GM18508 (cell line): ENCODE results near the gene RAB26.
"Not testable (repeated sequence)": the region's sequence is repeated elsewhere in the genome, so short reads cannot be mapped to it uniquely, and the experiment has no call there.

Experiments used
- ATAC-seq: cut with Tn5 transposase; IDR thresholded peaks from one replicate; pipeline ENCODE4 v1.9.1; 2021; ENCODE audit warnings: moderate number of reproducible peaks; ENCODE audit not compliant: insufficient read depth, unreplicated experiment

RAB26 gene

GRCh38 chr16:2191446-2191706, 43.0 kb downstream of the RAB26 start:
- no peak for ATAC-seq

GRCh38 chr16:2194166-2194834, 45.9 kb downstream of the RAB26 start:
- no peak for ATAC-seq

- ATAC-seq: no peak
Measured at GRCh38 chr16:2194852-2195321, 46.5 kb downstream of the RAB26 start.

- no peak for ATAC-seq
Measured at GRCh38 chr16:2195322-2196161, 47.1 kb downstream of the RAB26 start.

- ATAC-seq: no peak
Measured at GRCh38 chr16:2196162-2196980, 47.9 kb downstream of the RAB26 start, which contains the start of gene CASKIN1. Gene CASKIN1, minus strand, starts transcription at chr16:2196605. Its CDS starts 173 bp downstream, at chr16:2196432.

GRCh38 chr16:2196981-2197511, 48.6 kb downstream of the RAB26 start:
- no peak for ATAC-seq

GRCh38 chr16:2197765-2198164, 49.3 kb downstream of the RAB26 start:
- ATAC-seq: no peak

- ATAC-seq: no peak
Measured at GRCh38 chr16:2198283-2198682, 49.9 kb downstream of the RAB26 start.

- ATAC-seq: no peak
Measured at GRCh38 chr16:2199095-2199494, 50.7 kb downstream of the RAB26 start.

- ATAC-seq: no peak
Measured at GRCh38 chr16:2199621-2200139, 51.3 kb downstream of the RAB26 start.

- no peak for ATAC-seq
Measured at GRCh38 chr16:2200313-2200712, 51.9 kb downstream of the RAB26 start.

GRCh38 chr16:2203119-2203688, 54.8 kb downstream of the RAB26 start:
- not testable (repeated sequence) for ATAC-seq
